GM21825 (cell line): ENCODE results near the gene ADAMTS17.

Experiments
- ATAC-seq: cut with Tn5 transposase; IDR thresholded peaks from one replicate; pipeline ENCODE4 v1.9.1; 2021; ENCODE audit warnings: mild to moderate bottlenecking, moderate library complexity; ENCODE audit not compliant: unreplicated experiment

The ADAMTS17 gene

GRCh38 chr15:100310513-100311153 is 31.1 kb downstream of the ADAMTS17 start:
- ATAC-seq: no peak

GRCh38 chr15:100310041-100310405 is 31.8 kb downstream of the ADAMTS17 start:
- no peak for ATAC-seq

- ATAC-seq: no peak
Measured at GRCh38 chr15:100309109-100310040, 32.4 kb downstream of the ADAMTS17 start.

GRCh38 chr15:100308608-100309007 is 33.2 kb downstream of the ADAMTS17 start:
- ATAC-seq: no peak

GRCh38 chr15:100308213-100308600 is 33.6 kb downstream of the ADAMTS17 start:
- no peak for ATAC-seq

GRCh38 chr15:100307241-100308212 is 34.2 kb downstream of the ADAMTS17 start:
- ATAC-seq: no peak

- no peak for ATAC-seq
Measured at GRCh38 chr15:100306098-100306497, 35.7 kb downstream of the ADAMTS17 start.

- ATAC-seq: no peak
Measured at GRCh38 chr15:100301910-100302431, 39.8 kb downstream of the ADAMTS17 start.

- ATAC-seq: no peak
Measured at GRCh38 chr15:100298257-100298656, 43.5 kb downstream of the ADAMTS17 start.

- ATAC-seq: no peak
Measured at GRCh38 chr15:100297812-100298211, 44.0 kb downstream of the ADAMTS17 start.

GRCh38 chr15:100295939-100296565 is 45.7 kb downstream of the ADAMTS17 start:
- no peak for ATAC-seq

- no peak for ATAC-seq
Measured at GRCh38 chr15:100292010-100292409, 49.8 kb downstream of the ADAMTS17 start.

- ATAC-seq: no peak
Measured at GRCh38 chr15:100291106-100291505, 50.7 kb downstream of the ADAMTS17 start.

- ATAC-seq: no peak
Measured at GRCh38 chr15:100285641-100286295, 56.0 kb downstream of the ADAMTS17 start.

GRCh38 chr15:100284701-100285100 is 57.1 kb downstream of the ADAMTS17 start:
- ATAC-seq: no peak

GRCh38 chr15:100284191-100284590 is 57.6 kb downstream of the ADAMTS17 start:
- no peak for ATAC-seq

GRCh38 chr15:100281096-100281917 is 60.5 kb downstream of the ADAMTS17 start:
- ATAC-seq: no peak

GRCh38 chr15:100279849-100280248 is 61.9 kb downstream of the ADAMTS17 start:
- no peak for ATAC-seq

GRCh38 chr15:100279446-100279845 is 62.3 kb downstream of the ADAMTS17 start:
- ATAC-seq: no peak
